ENCODE data around the gene TMEM101.

DNA sequence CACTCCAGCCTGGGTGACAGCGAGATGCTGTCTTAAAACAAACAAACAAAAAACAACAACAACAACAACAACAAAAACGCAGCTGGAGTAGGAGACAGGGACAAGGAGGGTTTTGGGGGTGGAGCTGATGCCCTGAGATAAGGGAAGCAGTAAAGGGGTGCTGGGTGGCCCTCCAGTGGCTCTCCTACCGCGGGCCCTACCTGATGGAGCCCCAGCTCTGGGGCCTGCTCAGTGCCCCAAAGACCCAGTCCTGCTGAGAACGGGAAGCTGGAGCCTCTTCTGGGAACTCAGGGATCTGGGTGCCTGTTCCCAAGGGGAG lies 31.6 kb downstream of the TMEM101 start:
- TF ChIP-seq, protein P1, sequence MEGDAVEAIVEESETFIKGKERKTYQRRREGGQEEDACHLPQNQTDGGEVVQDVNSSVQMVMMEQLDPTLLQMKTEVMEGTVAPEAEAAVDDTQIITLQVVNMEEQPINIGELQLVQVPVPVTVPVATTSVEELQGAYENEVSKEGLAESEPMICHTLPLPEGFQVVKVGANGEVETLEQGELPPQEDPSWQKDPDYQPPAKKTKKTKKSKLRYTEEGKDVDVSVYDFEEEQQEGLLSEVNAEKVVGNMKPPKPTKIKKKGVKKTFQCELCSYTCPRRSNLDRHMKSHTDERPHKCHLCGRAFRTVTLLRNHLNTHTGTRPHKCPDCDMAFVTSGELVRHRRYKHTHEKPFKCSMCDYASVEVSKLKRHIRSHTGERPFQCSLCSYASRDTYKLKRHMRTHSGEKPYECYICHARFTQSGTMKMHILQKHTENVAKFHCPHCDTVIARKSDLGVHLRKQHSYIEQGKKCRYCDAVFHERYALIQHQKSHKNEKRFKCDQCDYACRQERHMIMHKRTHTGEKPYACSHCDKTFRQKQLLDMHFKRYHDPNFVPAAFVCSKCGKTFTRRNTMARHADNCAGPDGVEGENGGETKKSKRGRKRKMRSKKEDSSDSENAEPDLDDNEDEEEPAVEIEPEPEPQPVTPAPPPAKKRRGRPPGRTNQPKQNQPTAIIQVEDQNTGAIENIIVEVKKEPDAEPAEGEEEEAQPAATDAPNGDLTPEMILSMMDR (conservative IDR thresholded peaks at IDR 0.05; ENCODE audit: low read depth, low read length), result no peak
- no peak for TF ChIP-seq EZH2 (IDR thresholded peaks at IDR 0.05; ENCODE audit: borderline replicate concordance, low read depth, low read length, poor library complexity, severe bottlenecking)

Data from A673 (cell line).